Transverse colon (tissue), 4 donors: ENCODE measurements around the gene DIRAS3.

ENCODE experiments used
- EP300 ChIP-seq: sonication (generic); formaldehyde crosslinking; IDR thresholded peaks from one replicate; pipeline ENCODE4 v1.6.1; 2017; ENCODE audit warnings: antibody characterized with exemption, low read depth
- POLR2A ChIP-seq: fragments of 450-650 bp; IDR thresholded peaks from one replicate; pipeline ENCODE4 v1.6.1; 2016; ENCODE audit warnings: antibody characterized with exemption, mild to moderate bottlenecking, moderate library complexity
- POLR2AphosphoS5 ChIP-seq, 3 donors: sonication (generic); formaldehyde crosslinking; IDR thresholded peaks; one replicate each; pipeline ENCODE4 v1.6.1; 2016; ENCODE audit warnings: antibody characterized with exemption in 3 of 3
- TF ChIP-seq, protein P1 (sequence below), 5 experiments: fragments of 200-600 bp in 3 of 5; fragments of 450-650 bp in 2 of 5; sonication (generic) in 3 of 5; IDR thresholded peaks; 1 replicate in 2 of 5; 2 replicates in 3 of 5; pipeline ENCODE4 v1.5.1; 2016 to 2017; ENCODE audit warnings: antibody characterized with exemption in 5 of 5, inconsistent platforms in 3 of 5, mild to moderate bottlenecking in 2 of 5, moderate library complexity in 1 of 5

DNA sequence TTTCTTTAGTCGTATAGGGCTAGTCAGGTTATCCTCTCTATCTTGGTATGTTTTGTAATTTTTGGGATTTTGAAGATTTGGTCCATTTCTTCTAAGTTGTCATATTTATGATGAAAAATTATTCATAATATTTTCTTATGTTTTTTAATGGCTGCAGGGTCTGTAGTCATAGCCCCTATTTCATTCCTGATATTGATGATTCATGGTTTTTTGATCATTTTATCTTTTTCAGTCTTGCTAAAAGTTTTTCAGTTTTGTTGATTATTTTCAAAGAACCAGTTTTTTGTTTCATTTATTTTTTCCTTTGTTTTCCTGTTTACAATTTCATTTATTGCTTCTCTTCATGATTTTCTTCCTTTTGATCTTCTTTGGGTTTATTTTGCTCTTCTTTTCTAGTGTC, 50.2 kb downstream of the DIRAS3 start:
- TF ChIP-seq POLR2A: no peak
- TF ChIP-seq, protein P1, sequence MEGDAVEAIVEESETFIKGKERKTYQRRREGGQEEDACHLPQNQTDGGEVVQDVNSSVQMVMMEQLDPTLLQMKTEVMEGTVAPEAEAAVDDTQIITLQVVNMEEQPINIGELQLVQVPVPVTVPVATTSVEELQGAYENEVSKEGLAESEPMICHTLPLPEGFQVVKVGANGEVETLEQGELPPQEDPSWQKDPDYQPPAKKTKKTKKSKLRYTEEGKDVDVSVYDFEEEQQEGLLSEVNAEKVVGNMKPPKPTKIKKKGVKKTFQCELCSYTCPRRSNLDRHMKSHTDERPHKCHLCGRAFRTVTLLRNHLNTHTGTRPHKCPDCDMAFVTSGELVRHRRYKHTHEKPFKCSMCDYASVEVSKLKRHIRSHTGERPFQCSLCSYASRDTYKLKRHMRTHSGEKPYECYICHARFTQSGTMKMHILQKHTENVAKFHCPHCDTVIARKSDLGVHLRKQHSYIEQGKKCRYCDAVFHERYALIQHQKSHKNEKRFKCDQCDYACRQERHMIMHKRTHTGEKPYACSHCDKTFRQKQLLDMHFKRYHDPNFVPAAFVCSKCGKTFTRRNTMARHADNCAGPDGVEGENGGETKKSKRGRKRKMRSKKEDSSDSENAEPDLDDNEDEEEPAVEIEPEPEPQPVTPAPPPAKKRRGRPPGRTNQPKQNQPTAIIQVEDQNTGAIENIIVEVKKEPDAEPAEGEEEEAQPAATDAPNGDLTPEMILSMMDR (IDR thresholded peaks at IDR 0.05): no peak
- TF ChIP-seq EP300: no peak
- TF ChIP-seq POLR2AphosphoS5 (IDR thresholded peaks at IDR 0.05): no peak
